ENCODE measurements around the gene SMYD3.
"Not testable (repeated sequence)": the region's sequence is repeated elsewhere in the genome, so short reads cannot be mapped to it uniquely, and the experiment has no call there.

SMYD3 gene

DNA sequence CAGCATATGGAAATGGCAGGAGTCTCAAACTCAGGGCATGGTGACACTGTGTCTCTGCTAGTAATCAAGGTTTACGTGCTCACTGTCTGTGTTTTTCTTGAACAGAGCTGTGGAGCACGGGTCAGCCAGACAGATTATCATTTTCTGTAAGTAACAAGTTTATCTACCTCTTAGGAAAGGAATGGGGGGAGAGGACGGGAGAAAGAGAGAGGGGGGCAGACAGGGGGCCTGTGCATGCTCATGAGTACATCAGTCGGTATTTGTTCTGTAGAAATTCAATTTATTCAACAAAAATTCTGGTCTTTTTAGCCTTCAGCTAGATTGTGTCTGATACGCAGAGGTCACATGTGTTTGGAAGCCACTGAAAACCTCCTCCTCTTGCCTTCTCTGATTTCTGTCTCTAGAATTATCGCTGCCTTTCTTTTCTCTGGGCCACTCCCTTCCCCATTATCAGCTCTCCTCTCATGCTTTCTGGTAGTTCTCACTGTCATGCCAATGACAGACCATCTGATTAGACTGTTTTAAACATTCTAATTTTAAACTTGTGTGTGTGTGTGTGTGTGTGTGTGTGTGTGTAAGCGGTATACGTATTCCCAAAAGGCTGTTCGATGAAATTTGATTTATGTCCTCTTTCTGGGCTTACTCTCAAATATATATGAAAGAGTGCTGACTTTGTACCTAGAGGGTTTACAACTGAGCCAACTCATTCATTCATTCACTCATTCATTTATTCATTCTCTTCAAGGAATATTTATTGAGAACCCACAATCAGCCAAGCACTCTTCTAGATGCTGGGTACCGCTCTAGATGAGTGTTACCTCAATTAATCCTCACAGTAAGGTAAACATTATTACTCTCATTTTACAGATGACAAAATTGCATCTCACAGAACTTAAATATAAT is 715.4 kb downstream of the SMYD3 start:
- Histone ChIP-seq H3K27me3 (no peaks in the 10 kb centered on the region), H3K4me3 (no peak overlapping the region), H3K9me3 (replicated peaks in 1 of 11) (no peaks in the 10 kb centered on the region), H3K4me2 (no peak overlapping the region), H3K4me1 (no peaks in the 10 kb centered on the region), H4K20me1 (no peaks in the 10 kb centered on the region), H3K36me3 (no peaks in the 10 kb centered on the region), H3K27ac (no peak overlapping the region), H3K9ac (no peak overlapping the region)
- no peak for TF ChIP-seq Cebpa-rat (IDR thresholded peaks at IDR 0.05)

DNA sequence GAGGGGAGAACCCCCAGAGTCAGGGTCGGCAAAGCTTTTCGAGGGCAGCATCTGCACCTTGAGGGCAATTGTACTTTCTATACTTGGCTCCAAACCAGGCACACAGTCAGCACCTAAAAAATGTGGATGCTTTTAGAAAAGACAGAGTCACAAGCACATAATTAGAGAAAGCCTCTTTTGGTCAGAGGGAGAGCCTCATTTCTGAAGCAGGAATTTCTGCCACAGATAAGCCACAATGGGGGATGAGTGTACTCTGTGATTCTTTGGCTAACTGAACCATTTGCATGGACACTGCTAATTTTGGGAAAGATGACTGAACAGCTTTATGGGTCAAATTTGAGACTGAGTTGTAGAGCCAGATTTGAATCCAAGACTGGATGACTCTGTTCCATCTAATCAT is 716.6 kb downstream of the SMYD3 start:
- H3K4me2 ChIP-seq: no peak overlapping the region
- no peak overlapping the region for H3K4me3 ChIP-seq
- H3K9me3 ChIP-seq (replicated peaks in 1 of 11): no peaks in the 10 kb centered on the region
- H4K20me1 ChIP-seq: no peaks in the 10 kb centered on the region
- no peaks in the 10 kb centered on the region for H3K27me3 ChIP-seq
- no peak overlapping the region for H3K9ac ChIP-seq
- TF ChIP-seq Cebpa-rat (IDR thresholded peaks at IDR 0.05): no peak
- H3K27ac ChIP-seq: no peak overlapping the region
- H3K36me3 ChIP-seq: no peaks in the 10 kb centered on the region
- H3K4me1 ChIP-seq: no peaks in the 10 kb centered on the region

DNA sequence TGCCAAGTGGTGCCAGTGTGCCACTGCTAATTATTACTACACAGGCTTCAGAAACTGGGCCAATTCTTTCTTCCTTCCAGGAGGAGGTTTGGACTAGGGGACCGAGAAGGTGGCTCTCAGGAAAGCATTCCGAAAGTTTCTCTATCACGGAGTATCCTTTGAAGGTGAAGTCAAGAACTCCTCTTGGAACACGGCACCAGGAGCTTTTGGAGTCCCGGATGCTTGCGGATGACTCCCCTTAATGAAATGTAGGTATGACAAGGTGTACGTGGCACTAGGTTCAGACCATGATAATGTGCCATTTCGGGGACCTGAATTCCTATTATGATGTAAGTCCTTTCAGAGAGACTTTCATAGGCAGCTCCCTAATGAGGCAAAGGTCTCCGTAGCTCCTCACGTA is 718.2 kb downstream of the SMYD3 start:
- no peak for TF ChIP-seq Cebpa-rat (IDR thresholded peaks at IDR 0.05)
- Histone ChIP-seq H3K4me1 (no peaks in the 10 kb centered on the region), H3K4me2 (no peak overlapping the region), H3K9me3 (replicated peaks in 1 of 11) (no peaks in the 10 kb centered on the region), H3K36me3 (no peaks in the 10 kb centered on the region), H3K27ac (no peak overlapping the region), H3K27me3 (no peaks in the 10 kb centered on the region), H3K4me3 (no peak overlapping the region), H4K20me1 (no peaks in the 10 kb centered on the region), H3K9ac (no peak overlapping the region)

DNA sequence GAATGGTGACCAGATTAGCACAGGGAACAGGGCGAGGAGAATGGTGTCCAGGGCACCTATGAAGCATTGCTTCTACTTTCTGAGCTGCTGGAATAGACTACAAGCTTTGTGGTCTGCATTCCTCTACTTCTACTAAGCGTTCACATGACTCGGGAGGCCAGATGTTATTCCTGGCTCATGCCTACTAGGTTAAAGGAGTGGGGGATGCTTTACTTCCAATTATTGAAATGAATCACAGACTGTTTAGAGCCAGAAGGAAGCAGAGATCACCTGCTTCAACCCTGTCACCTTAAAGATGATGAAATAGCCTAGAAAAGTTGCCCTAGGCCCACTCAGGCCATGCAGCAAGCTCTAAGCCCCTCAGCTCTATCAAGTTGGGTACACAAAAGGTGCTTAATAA is 718.8 kb downstream of the SMYD3 start:
- Histone ChIP-seq H3K9me3 (replicated peaks in 1 of 11) (no peaks in the 10 kb centered on the region), H3K36me3 (no peaks in the 10 kb centered on the region), H3K27ac (no peak overlapping the region), H3K4me3 (no peak overlapping the region), H3K4me2 (no peak overlapping the region), H3K9ac (no peak overlapping the region), H3K4me1 (no peaks in the 10 kb centered on the region), H4K20me1 (no peaks in the 10 kb centered on the region), H3K27me3 (no peaks in the 10 kb centered on the region)
- no peak for TF ChIP-seq Cebpa-rat (IDR thresholded peaks at IDR 0.05)

DNA sequence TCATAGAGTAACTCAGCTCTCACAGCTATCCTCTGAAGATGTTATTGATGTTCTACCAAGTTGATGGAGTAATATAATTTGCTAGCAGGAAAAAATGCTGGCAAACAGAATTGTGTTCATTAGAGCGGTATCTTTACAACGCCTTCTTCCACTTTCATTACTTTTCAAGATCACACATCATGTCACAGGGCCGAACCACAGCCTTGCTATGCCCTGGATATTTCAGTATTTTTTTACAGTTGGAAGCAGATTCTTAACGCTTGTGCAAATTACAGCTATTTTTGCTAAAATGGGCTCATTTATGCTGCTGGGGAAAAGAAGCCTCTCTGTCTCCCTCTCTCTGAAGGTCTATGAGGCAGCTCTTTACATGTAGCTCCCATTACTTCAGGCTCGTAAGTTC is 720.1 kb downstream of the SMYD3 start:
- H3K27me3 ChIP-seq: no peaks in the 10 kb centered on the region
- no peak overlapping the region for H3K4me2 ChIP-seq
- no peaks in the 10 kb centered on the region for H3K4me1 ChIP-seq
- no peak overlapping the region for H3K9ac ChIP-seq
- H3K9me3 ChIP-seq (replicated peaks in 1 of 11): no peaks in the 10 kb centered on the region
- H4K20me1 ChIP-seq: no peaks in the 10 kb centered on the region
- H3K27ac ChIP-seq: no peak overlapping the region
- no peak overlapping the region for H3K4me3 ChIP-seq
- no peak for TF ChIP-seq Cebpa-rat (IDR thresholded peaks at IDR 0.05)
- no peaks in the 10 kb centered on the region for H3K36me3 ChIP-seq

DNA sequence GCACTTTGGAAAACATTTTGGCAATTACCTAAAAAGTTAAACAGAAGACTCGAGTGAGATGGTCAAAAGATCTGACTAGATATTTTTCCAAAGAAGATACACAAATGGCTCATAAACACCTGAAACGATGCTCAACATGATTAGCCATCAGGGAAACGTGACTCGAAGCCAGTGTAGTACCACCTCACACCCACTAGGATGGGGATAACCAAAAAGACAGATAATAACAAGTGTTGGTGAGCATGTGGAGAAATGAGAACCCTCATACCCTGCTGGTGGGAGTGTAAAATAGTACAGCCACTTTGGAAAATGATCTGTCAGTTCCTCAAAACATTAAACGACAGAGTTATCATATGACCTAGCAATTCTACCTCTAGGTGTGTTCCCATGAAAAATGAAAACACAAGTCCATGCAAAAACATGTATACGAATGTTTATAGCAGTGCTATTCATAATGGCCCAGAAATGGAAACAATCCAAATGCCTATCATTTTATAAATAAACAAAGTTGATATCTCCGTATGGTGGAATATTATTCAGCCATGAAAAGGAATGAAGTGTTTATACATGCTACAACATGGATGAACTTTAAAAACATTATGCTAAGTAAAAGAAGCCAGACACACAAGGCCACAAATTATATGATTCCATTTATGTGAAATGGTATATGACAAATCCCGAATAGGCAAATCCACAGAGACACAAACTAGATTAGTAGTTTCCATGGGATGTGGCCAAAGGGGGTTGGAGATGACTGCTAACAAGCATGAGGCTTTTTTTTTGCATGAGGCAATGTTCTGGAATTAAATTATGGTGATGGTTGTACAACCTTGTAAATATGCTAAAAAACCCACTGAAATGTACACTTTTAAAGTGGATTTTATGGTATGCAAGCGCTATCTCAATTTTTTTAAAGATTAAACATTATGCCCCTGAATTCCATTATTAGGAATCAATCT is 727.0 kb downstream of the SMYD3 start:
- Histone ChIP-seq H3K4me1 (no peaks in the 10 kb centered on the region), H3K4me2 (no peak overlapping the region), H4K20me1 (no peaks in the 10 kb centered on the region), H3K36me3 (no peaks in the 10 kb centered on the region; a peak in 1 of 22 replicates), H3K9ac (no peak overlapping the region), H3K4me3 (no peak overlapping the region), H3K9me3 (replicated peaks in 1 of 11) (peaks cover 6 to 9% (median 8%) of the 10 kb centered on the region in 11 experiments; a peak in 11 of 22 replicates), H3K27me3 (no peaks in the 10 kb centered on the region), H3K27ac (no peak overlapping the region)
- TF ChIP-seq Cebpa-rat (IDR thresholded peaks at IDR 0.05): no peak

DNA sequence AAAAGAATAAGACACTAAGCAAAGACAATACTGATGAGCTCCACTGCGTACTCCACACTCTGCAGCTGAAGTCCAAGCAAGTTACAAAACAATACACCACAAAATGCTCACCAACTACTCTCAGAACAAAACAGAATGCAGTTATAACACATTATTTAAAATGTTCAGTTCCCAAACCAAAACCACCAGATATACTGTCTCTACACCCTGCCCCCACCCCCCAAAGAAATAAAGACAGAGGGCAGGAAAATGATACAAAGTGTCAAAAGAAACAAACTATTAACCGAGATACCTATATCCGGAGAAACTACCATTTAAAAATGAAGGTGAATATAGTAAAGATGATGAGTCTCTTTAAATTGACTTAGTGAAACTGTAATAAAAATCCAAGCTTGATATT is 729.3 kb downstream of the SMYD3 start:
- no peak overlapping the region for H3K4me2 ChIP-seq
- H3K36me3 ChIP-seq: no peaks in the 10 kb centered on the region; a peak in 1 of 22 replicates
- H4K20me1 ChIP-seq: no peaks in the 10 kb centered on the region
- no peaks in the 10 kb centered on the region for H3K4me1 ChIP-seq
- H3K9ac ChIP-seq: no peak overlapping the region
- H3K27ac ChIP-seq: no peak overlapping the region
- peaks cover 6 to 9% (median 8%) of the 10 kb centered on the region in 11 experiments; a peak in 11 of 22 replicates for H3K9me3 ChIP-seq (replicated peaks in 1 of 11)
- no peak for TF ChIP-seq Cebpa-rat (IDR thresholded peaks at IDR 0.05)
- H3K27me3 ChIP-seq: no peaks in the 10 kb centered on the region
- no peak overlapping the region for H3K4me3 ChIP-seq

DNA sequence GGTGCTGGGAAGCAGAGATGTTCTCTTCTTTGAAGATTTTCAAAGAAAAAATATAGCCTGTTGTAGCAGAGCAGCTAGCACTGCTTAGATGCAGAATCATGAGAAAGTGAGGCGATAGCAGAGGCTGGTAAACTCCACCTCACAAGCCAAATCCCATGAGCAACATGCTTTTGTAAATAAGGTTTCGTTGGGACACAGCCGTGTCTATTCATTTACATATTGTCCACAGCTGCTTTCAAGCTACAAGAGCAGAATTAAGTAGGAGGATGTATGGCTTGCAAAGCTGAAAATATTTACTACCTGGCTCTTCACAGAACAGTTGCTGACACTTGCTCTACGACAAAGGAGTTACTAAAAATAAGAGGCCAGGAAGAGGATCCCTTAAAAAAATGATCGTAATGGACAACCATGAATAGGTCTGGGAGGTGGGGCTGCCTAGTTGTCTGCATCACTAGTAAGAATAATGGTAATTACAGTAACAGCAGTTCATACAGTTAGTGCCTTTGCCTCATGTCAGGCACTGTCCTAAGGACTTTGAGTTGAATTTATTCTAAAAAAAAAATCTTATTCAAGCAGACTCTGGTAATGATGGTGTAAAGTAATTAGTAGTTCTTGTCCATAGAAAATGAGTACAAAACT is 730.3 kb downstream of the SMYD3 start:
- Histone ChIP-seq H3K9ac (no peak overlapping the region), H3K4me1 (no peaks in the 10 kb centered on the region), H3K36me3 (no peaks in the 10 kb centered on the region; a peak in 1 of 22 replicates), H3K4me3 (no peak overlapping the region), H3K27me3 (no peaks in the 10 kb centered on the region), H3K9me3 (replicated peaks in 1 of 11) (peaks cover 6 to 9% (median 8%) of the 10 kb centered on the region in 11 experiments; a peak in 11 of 22 replicates), H3K27ac (no peak overlapping the region), H4K20me1 (no peaks in the 10 kb centered on the region), H3K4me2 (no peak overlapping the region)
- no peak for TF ChIP-seq Cebpa-rat (IDR thresholded peaks at IDR 0.05)

DNA sequence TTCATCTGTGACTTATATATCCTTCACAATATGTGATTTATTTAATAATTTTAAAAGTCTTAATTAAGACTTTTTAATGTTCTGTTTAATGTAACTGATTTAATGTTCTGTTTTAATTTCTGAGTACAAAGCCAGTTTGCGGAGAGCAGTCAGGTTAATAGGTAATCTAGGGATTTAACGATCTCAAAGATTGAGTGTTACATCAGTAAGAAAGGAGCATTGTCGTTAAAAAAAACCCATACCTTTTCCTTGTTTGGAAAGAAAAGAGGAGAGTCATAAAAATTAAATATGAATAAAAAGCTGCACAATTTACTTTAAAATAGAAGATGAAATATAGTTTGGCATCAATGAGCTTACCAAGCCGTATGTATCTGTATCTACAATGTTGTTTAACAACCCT is 730.9 kb downstream of the SMYD3 start:
- H3K4me1 ChIP-seq: no peaks in the 10 kb centered on the region
- no peaks in the 10 kb centered on the region for H4K20me1 ChIP-seq
- no peak overlapping the region for H3K9ac ChIP-seq
- H3K4me3 ChIP-seq: no peak overlapping the region
- no peaks in the 10 kb centered on the region; a peak in 1 of 22 replicates for H3K36me3 ChIP-seq
- no peak for TF ChIP-seq Cebpa-rat (IDR thresholded peaks at IDR 0.05)
- no peak overlapping the region for H3K27ac ChIP-seq
- H3K27me3 ChIP-seq: no peaks in the 10 kb centered on the region
- no peak overlapping the region for H3K4me2 ChIP-seq
- peaks cover 6 to 9% (median 8%) of the 10 kb centered on the region in 11 experiments; a peak in 11 of 22 replicates for H3K9me3 ChIP-seq (replicated peaks in 1 of 11)

DNA sequence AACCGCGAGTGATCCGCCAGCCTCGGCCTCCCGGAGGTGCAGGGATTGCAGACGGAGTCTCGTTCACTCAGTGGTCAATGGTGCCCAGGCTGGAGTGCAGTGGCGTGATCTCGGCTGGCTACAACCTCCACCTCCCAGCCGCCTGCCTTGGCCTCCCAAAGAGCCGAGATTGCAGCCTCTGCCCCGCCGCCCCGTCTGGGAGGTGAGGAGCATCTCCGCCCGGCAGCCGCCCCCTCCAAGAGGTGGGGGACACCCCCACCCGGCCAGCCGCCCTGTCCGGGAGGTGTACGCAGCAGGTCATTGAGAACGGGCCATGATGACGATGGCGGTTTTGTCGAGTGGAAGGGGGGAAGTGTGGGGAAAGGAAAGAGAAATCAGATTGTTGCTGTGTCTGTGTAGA is 732.1 kb downstream of the SMYD3 start:
- not testable (repeated sequence) for H3K36me3 ChIP-seq; H3K9me3 ChIP-seq (replicated peaks in 1 of 11); H3K4me1 ChIP-seq; H3K27me3 ChIP-seq; H3K4me2 ChIP-seq; H4K20me1 ChIP-seq; H3K9ac ChIP-seq; H3K4me3 ChIP-seq; H3K27ac ChIP-seq

All from BLaER1 treated with 17β-estradiol and CSF1 and Interleukin-3, amounts not matched to agents 10 nM and 100 nM (cell line).